GM19397 (cell line): ENCODE measurements around the gene SLC9B2.

Experiments used
- ATAC-seq: cut with Tn5 transposase; IDR thresholded peaks from one replicate; pipeline ENCODE4 v1.9.1; 2021; ENCODE audit warnings: mild to moderate bottlenecking, moderate library complexity; ENCODE audit not compliant: unreplicated experiment

Gene SLC9B2

GRCh38 chr4:103075894-103076746 lies 441 bp downstream of the SLC9B2 start:
- ATAC-seq = peak; percentile 58

GRCh38 chr4:103075435-103075893 lies 1.1 kb downstream of the SLC9B2 start:
- ATAC-seq = no peak

GRCh38 chr4:103074744-103075434 lies 1.7 kb downstream of the SLC9B2 start:
- ATAC-seq = peak; percentile 27

- no peak for ATAC-seq
These were observed 2.6 kb downstream of the SLC9B2 start for GRCh38 chr4:103073792-103074438.

GRCh38 chr4:103067841-103068547 lies 8.6 kb downstream of the SLC9B2 start:
- no peak for ATAC-seq

- no peak for ATAC-seq
These were observed 16.0 kb downstream of the SLC9B2 start for GRCh38 chr4:103060453-103061148.

- ATAC-seq = no peak
These were observed 22.5 kb downstream of the SLC9B2 start for GRCh38 chr4:103054030-103054429.

GRCh38 chr4:103052779-103053178 lies 23.8 kb downstream of the SLC9B2 start:
- no peak for ATAC-seq

- no peak for ATAC-seq
These were observed 24.4 kb downstream of the SLC9B2 start for GRCh38 chr4:103052145-103052544.

GRCh38 chr4:103050736-103051436 lies 25.7 kb downstream of the SLC9B2 start:
- no peak for ATAC-seq

- ATAC-seq = peak; percentile 80
These were observed 29.9 kb downstream of the SLC9B2 start for GRCh38 chr4:103046416-103047290.

- ATAC-seq = no peak
These were observed 32.4 kb downstream of the SLC9B2 start for GRCh38 chr4:103044183-103044582.

GRCh38 chr4:103036169-103036568 lies 40.4 kb downstream of the SLC9B2 start:
- ATAC-seq = no peak

- ATAC-seq = peak; percentile 58
These were observed 44.0 kb downstream of the SLC9B2 start for GRCh38 chr4:103032574-103032973.

- ATAC-seq = no peak
These were observed 45.8 kb downstream of the SLC9B2 start for GRCh38 chr4:103030791-103031190.

GRCh38 chr4:103029300-103029699 lies 47.3 kb downstream of the SLC9B2 start:
- ATAC-seq = no peak

GRCh38 chr4:103026868-103027267 lies 49.7 kb downstream of the SLC9B2 start:
- ATAC-seq = no peak

- no peak for ATAC-seq
These were observed 51.6 kb downstream of the SLC9B2 start for GRCh38 chr4:103024996-103025395.

GRCh38 chr4:103021120-103021519 lies 55.4 kb downstream of the SLC9B2 start:
- ATAC-seq = no peak
